HG03045 (cell line): ENCODE results near the gene TMEM217.

Source experiments
- ATAC-seq: cut with Tn5 transposase; IDR thresholded peaks from one replicate; pipeline ENCODE4 v1.9.1; 2021; ENCODE audit warnings: mild to moderate bottlenecking, moderate library complexity; ENCODE audit not compliant: unreplicated experiment

Gene TMEM217

DNA sequence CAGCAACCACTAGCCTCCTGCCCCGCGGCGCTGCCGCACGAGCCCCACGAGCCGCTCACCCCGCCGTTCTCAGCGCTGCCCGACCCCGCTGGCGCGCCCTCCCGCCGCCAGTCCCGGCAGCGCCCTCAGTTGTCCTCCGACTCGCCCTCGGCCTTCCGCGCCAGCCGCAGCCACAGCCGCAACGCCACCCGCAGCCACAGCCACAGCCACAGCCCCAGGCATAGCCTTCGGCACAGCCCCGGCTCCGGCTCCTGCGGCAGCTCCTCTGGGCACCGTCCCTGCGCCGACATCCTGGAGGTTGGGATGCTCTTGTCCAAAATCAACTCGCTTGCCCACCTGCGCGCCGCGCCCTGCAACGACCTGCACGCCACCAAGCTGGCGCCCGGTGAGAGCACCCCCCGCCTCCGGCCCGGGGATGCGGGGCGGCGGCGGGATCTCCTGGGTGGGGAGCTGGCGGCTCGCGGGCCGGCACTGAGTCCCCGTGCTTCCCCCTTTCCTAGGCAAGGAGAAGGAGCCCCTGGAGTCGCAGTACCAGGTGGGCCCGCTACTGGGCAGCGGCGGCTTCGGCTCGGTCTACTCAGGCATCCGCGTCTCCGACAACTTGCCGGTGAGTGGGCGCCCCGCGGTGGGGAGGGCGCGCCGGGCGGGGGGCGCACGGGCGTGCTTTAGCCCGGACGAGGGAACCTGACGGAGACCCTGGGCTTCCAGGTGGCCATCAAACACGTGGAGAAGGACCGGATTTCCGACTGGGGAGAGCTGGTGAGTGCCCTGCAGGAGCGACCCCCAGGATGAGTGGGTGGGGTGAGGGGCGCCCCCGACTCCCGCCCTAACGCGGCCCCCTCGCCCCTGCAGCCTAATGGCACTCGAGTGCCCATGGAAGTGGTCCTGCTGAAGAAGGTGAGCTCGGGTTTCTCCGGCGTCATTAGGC is 87.4 kb downstream of the TMEM217 start:
- peak; percentile 26 for ATAC-seq

DNA sequence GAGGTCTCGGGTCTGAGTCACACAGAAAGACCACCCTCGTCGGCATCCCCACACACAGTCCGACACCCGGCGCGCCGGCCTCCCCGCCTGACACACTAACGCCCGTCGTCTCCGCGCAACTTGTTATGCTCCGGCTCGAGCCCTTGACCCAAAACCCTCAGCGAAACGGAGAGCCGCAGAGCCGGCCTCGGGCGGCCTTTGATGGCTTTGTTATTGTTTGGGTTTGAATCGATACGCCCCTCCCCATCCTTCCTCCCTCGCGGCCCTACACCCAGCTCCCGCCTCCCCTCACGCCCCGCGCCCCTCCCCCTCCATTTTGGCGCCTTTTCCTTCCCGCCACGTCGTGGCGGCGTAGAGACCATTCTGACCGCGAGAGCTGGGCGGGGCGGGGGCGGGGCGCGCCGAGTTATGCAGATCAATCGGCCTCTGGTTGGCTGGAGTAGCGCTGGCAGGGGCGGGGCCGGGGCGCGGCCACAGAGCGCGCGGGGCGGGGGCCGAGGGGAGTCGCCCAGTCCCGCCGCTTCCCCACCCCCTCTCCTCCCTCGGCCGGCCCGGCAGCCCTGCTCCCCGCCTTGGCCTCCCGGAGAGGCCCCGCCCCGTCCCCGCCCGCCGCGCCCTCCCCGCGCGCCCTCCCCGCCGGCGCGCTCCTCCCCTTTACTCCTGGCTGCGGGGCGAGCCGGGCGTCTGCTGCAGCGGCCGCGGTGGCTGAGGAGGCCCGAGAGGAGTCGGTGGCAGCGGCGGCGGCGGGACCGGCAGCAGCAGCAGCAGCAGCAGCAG is 88.3 kb downstream of the TMEM217 start, which contains the start of gene PIM1:
Gene PIM1, plus strand, starts transcription at position 657 of the 777 bp plus-strand sequence. CDS start 424 bp downstream, outside the sequence.
- ATAC-seq, result peak; percentile 69

DNA sequence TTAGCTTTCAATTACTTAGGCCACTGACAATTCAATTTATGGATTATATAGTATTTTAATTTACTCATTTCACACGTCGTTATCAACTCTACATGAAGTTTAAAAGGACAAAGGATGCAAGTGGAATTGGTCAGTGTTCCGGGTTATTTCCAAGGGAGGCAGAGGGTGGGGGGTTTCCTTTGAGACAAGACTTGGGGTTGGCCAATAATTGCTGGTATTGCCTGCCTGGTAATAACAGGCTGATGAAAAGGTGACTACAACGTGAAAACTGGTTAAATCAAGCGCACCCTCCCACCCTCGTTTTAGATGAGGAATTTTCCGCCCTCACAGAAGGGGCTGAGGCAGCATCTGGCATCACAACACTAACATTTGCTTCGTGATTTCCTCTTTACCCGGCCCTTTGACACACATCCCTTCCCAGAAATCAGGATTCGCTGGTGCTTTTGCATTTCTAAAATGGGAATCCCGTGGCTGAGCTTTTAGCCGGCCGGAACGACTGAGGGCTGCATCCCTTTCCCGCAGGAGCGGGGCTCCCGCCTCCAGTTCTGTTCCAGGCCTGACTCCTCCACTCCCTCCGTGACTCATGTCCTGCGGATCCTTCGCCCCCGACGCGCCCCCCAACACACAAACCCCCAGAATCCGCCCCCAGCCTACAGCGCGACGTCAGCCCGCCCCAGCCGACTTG is 89.0 kb downstream of the TMEM217 start:
- no peak for ATAC-seq

DNA sequence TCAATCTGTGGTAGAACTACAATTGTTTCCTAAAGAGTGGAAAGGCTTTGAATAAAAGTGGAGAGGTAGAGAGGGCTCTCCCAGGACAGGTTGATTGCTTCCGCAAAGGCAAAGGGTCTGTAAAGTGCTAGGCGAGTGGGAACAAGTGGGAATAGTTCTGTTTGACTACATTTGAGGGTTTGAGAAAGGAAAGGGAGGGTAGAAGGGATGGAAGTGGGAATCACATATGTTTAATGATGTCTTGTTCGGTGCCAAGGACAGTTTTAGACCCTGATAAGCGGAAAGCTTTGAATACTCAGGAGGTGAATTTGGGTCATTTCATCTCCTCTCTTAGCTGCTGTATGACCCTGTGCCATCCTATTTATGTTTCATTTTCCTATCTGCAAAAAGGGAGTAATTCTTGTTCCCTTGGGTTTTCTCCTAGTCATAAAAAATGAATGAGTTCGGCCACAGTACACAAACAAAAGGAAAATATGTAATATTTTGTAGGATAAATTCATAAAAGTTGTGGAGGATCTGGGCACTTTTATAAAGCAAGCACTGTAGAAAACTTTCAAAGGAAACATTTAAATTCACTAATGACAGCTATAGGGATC is 89.7 kb downstream of the TMEM217 start:
- no peak for ATAC-seq

DNA sequence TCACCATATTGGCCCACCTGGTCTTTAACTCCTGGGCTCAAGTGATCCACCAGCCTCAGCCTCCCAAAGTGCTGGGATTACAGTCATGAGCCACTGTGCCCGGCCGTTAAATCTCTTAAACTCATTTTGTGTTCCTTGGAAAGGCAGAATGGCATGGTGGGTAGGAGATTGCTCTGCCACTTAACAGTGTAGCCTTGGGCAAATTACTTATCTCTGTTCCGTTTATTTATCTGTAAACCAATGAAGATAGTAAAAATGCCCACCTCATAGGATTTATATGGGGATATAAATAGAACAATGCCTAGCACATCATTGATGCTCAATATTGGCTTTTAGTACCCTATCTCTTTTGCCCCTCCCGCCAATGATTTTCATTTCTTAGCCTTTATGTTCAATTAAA is 95.2 kb downstream of the TMEM217 start:
- ATAC-seq, result no peak
